RWPE2 (cell line): ENCODE data around the gene PHKG1.
A peak's percentile ranks its signal among the peaks of the same experiment; 100 is the strongest.
"Not testable (repeated sequence)": the region's sequence is repeated elsewhere in the genome, so short reads cannot be mapped to it uniquely, and the experiment has no call there.

Source experiments
- ATAC-seq: fragments of 200-7000 bp; cut with Tn5 transposase; 3 replicates; pipeline ENCODE4 v1.9.1; 2021; ENCODE audit warnings: low read depth
- DNase-seq: peaks from one replicate; pipeline ENCODE4 v3.0.0-alpha.2; 2020; ENCODE audit warnings: low spot score
- H3K27ac ChIP-seq: fragments of 450-650 bp; 2 replicates; pipeline ENCODE4 v1.5.1; 2017; ENCODE audit warnings: mild to moderate bottlenecking; ENCODE audit not compliant: poor library complexity, severe bottlenecking
- H3K27me3 ChIP-seq: fragments of 250-450 bp; sonication (Bioruptor Pico); 2 replicates; pipeline ENCODE4 v1.5.1; 2021; ENCODE audit warnings: mild to moderate bottlenecking, moderate library complexity; ENCODE audit not compliant: insufficient read depth, poor library complexity, severe bottlenecking
- H3K36me3 ChIP-seq: fragments of 250-450 bp; sonication (Bioruptor Pico); 2 replicates; pipeline ENCODE4 v1.5.1; 2020; ENCODE audit warnings: low read depth, mild to moderate bottlenecking, moderate library complexity
- H3K4me1 ChIP-seq: fragments of 250-450 bp; sonication (Bioruptor Pico); 2 replicates; pipeline ENCODE4 v1.5.1; 2021; ENCODE audit warnings: mild to moderate bottlenecking, moderate library complexity; ENCODE audit not compliant: insufficient read depth, poor library complexity, severe bottlenecking
- H3K4me3 ChIP-seq: fragments of 250-450 bp; sonication (Bioruptor Pico); 2 replicates; pipeline ENCODE4 v1.5.1; 2021; ENCODE audit warnings: mild to moderate bottlenecking, moderate library complexity; ENCODE audit not compliant: severe bottlenecking
- H3K9me3 ChIP-seq: fragments of 250-450 bp; sonication (Bioruptor Pico); 2 replicates; pipeline ENCODE4 v1.5.1; 2021; ENCODE audit warnings: mild to moderate bottlenecking, moderate library complexity; ENCODE audit not compliant: severe bottlenecking
- CTCF ChIP-seq: fragments of 450-650 bp; IDR thresholded peaks from one replicate; pipeline ENCODE4 v1.5.1; 2017; ENCODE audit warnings: mild to moderate bottlenecking, moderate library complexity; ENCODE audit not compliant: poor library complexity, severe bottlenecking

The PHKG1 gene

GRCh38 chr7:56092789-56093531 is at the start of gene PHKG1:
Gene PHKG1, minus strand, starts transcription at chr7:56092952. Its CDS starts 4,011 bp downstream, at chr7:56088941.
- H3K4me1 ChIP-seq = no peaks in the 10 kb centered on the region
- no peak within 1 kb of the TSS for H3K4me3 ChIP-seq
- no peak within 1 kb of the TSS for H3K27ac ChIP-seq
- TF ChIP-seq CTCF = peak; percentile 47
- no peaks in the 10 kb centered on the region for H3K36me3 ChIP-seq
- H3K27me3 ChIP-seq = no peaks in the 10 kb centered on the region
- H3K9me3 ChIP-seq = no peaks in the 10 kb centered on the region
- DNase-seq (no peak), ATAC-seq (peak; percentile 64)

GRCh38 chr7:56131062-56131461 is 38.3 kb upstream of the PHKG1 start:
- H3K9me3 ChIP-seq, H3K27me3 ChIP-seq, H3K27ac ChIP-seq, ATAC-seq, H3K4me3 ChIP-seq, H3K4me1 ChIP-seq, DNase-seq, H3K36me3 ChIP-seq: not testable (repeated sequence)

GRCh38 chr7:56127241-56127975 is 34.7 kb upstream of the PHKG1 start:
- no peak overlapping the region for H3K27ac ChIP-seq
- H3K4me1 ChIP-seq = no peaks in the 10 kb centered on the region
- H3K36me3 ChIP-seq = no peaks in the 10 kb centered on the region
- TF ChIP-seq CTCF = no peak
- ATAC-seq (no peak), DNase-seq (no peak)
- no peaks in the 10 kb centered on the region for H3K9me3 ChIP-seq
- H3K4me3 ChIP-seq = no peak overlapping the region
- H3K27me3 ChIP-seq = no peaks in the 10 kb centered on the region

- no peaks in the 10 kb centered on the region for H3K27me3 ChIP-seq
- no peak for TF ChIP-seq CTCF
- no peak overlapping the region for H3K4me3 ChIP-seq
- H3K4me1 ChIP-seq = no peaks in the 10 kb centered on the region
- H3K9me3 ChIP-seq = no peaks in the 10 kb centered on the region
- H3K36me3 ChIP-seq = no peaks in the 10 kb centered on the region
- no peak overlapping the region for H3K27ac ChIP-seq
- ATAC-seq = no peak
- no peak for DNase-seq
These were observed 33.1 kb upstream of the PHKG1 start for GRCh38 chr7:56125831-56126230.

- ATAC-seq (no peak), DNase-seq (no peak)
- H3K4me3 ChIP-seq = no peak overlapping the region
- no peaks in the 10 kb centered on the region for H3K9me3 ChIP-seq
- no peaks in the 10 kb centered on the region for H3K27me3 ChIP-seq
- no peak overlapping the region for H3K27ac ChIP-seq
- no peaks in the 10 kb centered on the region for H3K36me3 ChIP-seq
- no peak for TF ChIP-seq CTCF
- H3K4me1 ChIP-seq = no peaks in the 10 kb centered on the region
These were observed 32.2 kb upstream of the PHKG1 start for GRCh38 chr7:56124981-56125380.
